Left cardiac atrium (tissue), 4 donors: Measurements from ENCODE around the gene PERCC1. TPM values are rescaled to one million over a fixed set of nuclear protein-coding genes. Genes with fewer than 3 reads are reported as not detected.

Experiments
- ATAC-seq, 2 donors: fragments of 200-7000 bp; cut with Tn5 transposase; one replicate each; pipeline ENCODE4 v1.9.1; 2020; ENCODE audit warnings: mild to moderate bottlenecking in 2 of 2, moderate library complexity in 2 of 2
- DNase-seq: peaks from one replicate; pipeline ENCODE4 v3.0.0-alpha.2; 2020
- intact Hi-C, 2 donors: fragments of 100-400 bp; cut with DNase I; formaldehyde crosslinking; loops; one replicate each; pipeline versions ENCODE4 v1.14.1 to v1.15.1; 2022 to 2023
- long read RNA-seq: library from polyadenylated mRNA; unstranded; transcript quantifications from one replicate; pipeline ENCODE4 v2.0.0, GENCODE V29; 2021
- total RNA-seq, 2 donors: library from RNA; stranded (reverse); fragmentation: NEBNext Ultra II Directional; extraction: Animal tissue kit (Norgen Biotek cat#: 25700); gene quantifications; one replicate each; pipeline ENCODE4 v1.2.1, GENCODE V29; 2021
- donor health status: DM: no; HTN: yes; CAD: no.
- donor health status: DM: no; HTN: yes; CAD: no; lungs with severe emphysema.
- donor health status: DM: yes; HTN: yes; CAD: no.
- donor health status: Dilated cardiomyopathy.

PERCC1 gene
- not detected for total RNA-seq
- long read RNA-seq = 0 reads

- DNase-seq = no peak
- ATAC-seq = no peak
- intact Hi-C loops = no loop called here
Measured at GRCh38 chr16:1430759-1431496, at the start of gene PERCC1. TSS of gene PERCC1 (plus strand) at chr16:1431078. CDS start at chr16:1432594, 1,516 bp downstream.

- intact Hi-C loops = no loop called here
- ATAC-seq = no peak
- no peak for DNase-seq
Measured at GRCh38 chr16:1381612-1382406, 49.1 kb upstream of the PERCC1 start.

- ATAC-seq = no peak
- intact Hi-C loops = no loop called here
Measured at GRCh38 chr16:1383556-1383955, 47.3 kb upstream of the PERCC1 start.

GRCh38 chr16:1385232-1385631 lies 45.6 kb upstream of the PERCC1 start:
- DNase-seq (no peak), ATAC-seq (no peak)

More at GRCh38 chr16:1383556-1383955, 47.3 kb upstream of the PERCC1 start:
- no peak for DNase-seq

GRCh38 chr16:1387331-1387730 lies 43.5 kb upstream of the PERCC1 start:
- DNase-seq = no peak
- intact Hi-C loops = no loop called here
- ATAC-seq = no peak

More at GRCh38 chr16:1385232-1385631, 45.6 kb upstream of the PERCC1 start:
- intact Hi-C loops = no loop called here

GRCh38 chr16:1389762-1390161 lies 41.1 kb upstream of the PERCC1 start:
- ATAC-seq (no peak), DNase-seq (no peak)
- intact Hi-C loops = no loop called here

- intact Hi-C loops = no loop called here
- DNase-seq = no peak
Measured at GRCh38 chr16:1390239-1390779, 40.6 kb upstream of the PERCC1 start.

GRCh38 chr16:1392826-1393225 lies 38.1 kb upstream of the PERCC1 start:
- ATAC-seq = no peak
- DNase-seq = no peak
- intact Hi-C loops = no loop called here

More at GRCh38 chr16:1390239-1390779, 40.6 kb upstream of the PERCC1 start:
- ATAC-seq = no peak

- DNase-seq = no peak
- intact Hi-C loops = no loop called here
- no peak for ATAC-seq
Measured at GRCh38 chr16:1393613-1394176, 37.2 kb upstream of the PERCC1 start.

GRCh38 chr16:1394367-1394951 lies 36.4 kb upstream of the PERCC1 start:
- intact Hi-C loops = no loop called here

GRCh38 chr16:1395444-1396031 lies 35.3 kb upstream of the PERCC1 start:
- DNase-seq (no peak), ATAC-seq (no peak)
- intact Hi-C loops = no loop called here

More at GRCh38 chr16:1394367-1394951, 36.4 kb upstream of the PERCC1 start:
- no peak for DNase-seq
- no peak for ATAC-seq

GRCh38 chr16:1397779-1398178 lies 33.1 kb upstream of the PERCC1 start:
- intact Hi-C loops = no loop called here
- DNase-seq = no peak
- no peak for ATAC-seq

- DNase-seq (no peak), ATAC-seq (no peak)
- intact Hi-C loops = no loop called here
Measured at GRCh38 chr16:1398351-1398750, 32.5 kb upstream of the PERCC1 start.

GRCh38 chr16:1398826-1399581 lies 31.9 kb upstream of the PERCC1 start:
- ATAC-seq (no peak), DNase-seq (no peak)
- intact Hi-C loops = no loop called here

GRCh38 chr16:1401061-1401757 lies 29.7 kb upstream of the PERCC1 start:
- DNase-seq = no peak
- ATAC-seq = no peak
- intact Hi-C loops = no loop called here

GRCh38 chr16:1401758-1402154 lies 29.1 kb upstream of the PERCC1 start:
- DNase-seq (no peak), ATAC-seq (no peak)
- intact Hi-C loops = no loop called here

GRCh38 chr16:1403036-1403435 lies 27.8 kb upstream of the PERCC1 start:
- intact Hi-C loops = no loop called here
- no peak for ATAC-seq
- DNase-seq = no peak

GRCh38 chr16:1403733-1404132 lies 27.1 kb upstream of the PERCC1 start:
- DNase-seq (no peak), ATAC-seq (no peak)
- intact Hi-C loops = no loop called here
